ENCODE results near the gene BASP1.

Gene BASP1

GRCh38 chr5:17217493-17218352 is at the start of gene BASP1:
Gene BASP1 (plus strand): TSS chr5:17217631. CDS start chr5:17275217, 57,586 bp downstream.
- H3K36me3 ChIP-seq (ENCODE audit: control insufficient read depth, insufficient read depth, low read length) = no peaks in the 10 kb centered on the region
- H3K4me3 ChIP-seq (ENCODE audit: low read length) = peak within 1 kb of the TSS; percentile 83
- H3K4me1 ChIP-seq (ENCODE audit: control insufficient read depth, insufficient read depth, low read length) = no peaks in the 10 kb centered on the region
- H3K27ac ChIP-seq (ENCODE audit: low read depth, low read length) = no peak within 1 kb of the TSS
- H3K27me3 ChIP-seq (ENCODE audit: control insufficient read depth, insufficient read depth, low read length) = peaks cover 3% of the 10 kb centered on the region
- H3K9ac ChIP-seq (ENCODE audit: low read length) = no peak within 1 kb of the TSS

GRCh38 chr5:17169507-17169906 is 47.9 kb upstream of the BASP1 start:
- Histone ChIP-seq H3K9ac (ENCODE audit: low read length) (no peak overlapping the region), H3K4me3 (ENCODE audit: low read length) (no peak overlapping the region), H3K4me1 (ENCODE audit: control insufficient read depth, insufficient read depth, low read length) (no peaks in the 10 kb centered on the region), H3K36me3 (ENCODE audit: control insufficient read depth, insufficient read depth, low read length) (no peaks in the 10 kb centered on the region), H3K27me3 (ENCODE audit: control insufficient read depth, insufficient read depth, low read length) (no peaks in the 10 kb centered on the region), H3K27ac (ENCODE audit: low read depth, low read length) (no peak overlapping the region)

- Histone ChIP-seq H3K4me3 (ENCODE audit: low read length) (no peak overlapping the region), H3K27ac (ENCODE audit: low read depth, low read length) (no peak overlapping the region), H3K36me3 (ENCODE audit: control insufficient read depth, insufficient read depth, low read length) (no peaks in the 10 kb centered on the region), H3K27me3 (ENCODE audit: control insufficient read depth, insufficient read depth, low read length) (no peaks in the 10 kb centered on the region), H3K9ac (ENCODE audit: low read length) (no peak overlapping the region), H3K4me1 (ENCODE audit: control insufficient read depth, insufficient read depth, low read length) (no peaks in the 10 kb centered on the region)
Measured at GRCh38 chr5:17172791-17173190, 44.6 kb upstream of the BASP1 start.

- Histone ChIP-seq H3K36me3 (ENCODE audit: control insufficient read depth, insufficient read depth, low read length) (no peaks in the 10 kb centered on the region), H3K4me3 (ENCODE audit: low read length) (no peak overlapping the region), H3K4me1 (ENCODE audit: control insufficient read depth, insufficient read depth, low read length) (no peaks in the 10 kb centered on the region), H3K9ac (ENCODE audit: low read length) (no peak overlapping the region), H3K27me3 (ENCODE audit: control insufficient read depth, insufficient read depth, low read length) (no peaks in the 10 kb centered on the region), H3K27ac (ENCODE audit: low read depth, low read length) (no peak overlapping the region)
Measured at GRCh38 chr5:17174965-17175364, 42.5 kb upstream of the BASP1 start.

- no peak overlapping the region for H3K27ac ChIP-seq (ENCODE audit: low read depth, low read length)
- no peaks in the 10 kb centered on the region for H3K36me3 ChIP-seq (ENCODE audit: control insufficient read depth, insufficient read depth, low read length)
- H3K4me3 ChIP-seq (ENCODE audit: low read length) = no peak overlapping the region
- no peak overlapping the region for H3K9ac ChIP-seq (ENCODE audit: low read length)
- no peaks in the 10 kb centered on the region for H3K27me3 ChIP-seq (ENCODE audit: control insufficient read depth, insufficient read depth, low read length)
- H3K4me1 ChIP-seq (ENCODE audit: control insufficient read depth, insufficient read depth, low read length) = no peaks in the 10 kb centered on the region
Measured at GRCh38 chr5:17177501-17178372, 39.7 kb upstream of the BASP1 start.

- no peaks in the 10 kb centered on the region for H3K4me1 ChIP-seq (ENCODE audit: control insufficient read depth, insufficient read depth, low read length)
- H3K27me3 ChIP-seq (ENCODE audit: control insufficient read depth, insufficient read depth, low read length) = no peaks in the 10 kb centered on the region
- no peaks in the 10 kb centered on the region for H3K36me3 ChIP-seq (ENCODE audit: control insufficient read depth, insufficient read depth, low read length)
- H3K27ac ChIP-seq (ENCODE audit: low read depth, low read length) = no peak overlapping the region
- no peak overlapping the region for H3K4me3 ChIP-seq (ENCODE audit: low read length)
- H3K9ac ChIP-seq (ENCODE audit: low read length) = no peak overlapping the region
Measured at GRCh38 chr5:17178373-17178675, 39.1 kb upstream of the BASP1 start.

- no peaks in the 10 kb centered on the region for H3K36me3 ChIP-seq (ENCODE audit: control insufficient read depth, insufficient read depth, low read length)
- no peak overlapping the region for H3K4me3 ChIP-seq (ENCODE audit: low read length)
- H3K9ac ChIP-seq (ENCODE audit: low read length) = no peak overlapping the region
- no peak overlapping the region for H3K27ac ChIP-seq (ENCODE audit: low read depth, low read length)
- no peaks in the 10 kb centered on the region for H3K4me1 ChIP-seq (ENCODE audit: control insufficient read depth, insufficient read depth, low read length)
- no peaks in the 10 kb centered on the region for H3K27me3 ChIP-seq (ENCODE audit: control insufficient read depth, insufficient read depth, low read length)
Measured at GRCh38 chr5:17180330-17180843, 37.0 kb upstream of the BASP1 start.

- Histone ChIP-seq H3K36me3 (ENCODE audit: control insufficient read depth, insufficient read depth, low read length) (no peaks in the 10 kb centered on the region), H3K4me1 (ENCODE audit: control insufficient read depth, insufficient read depth, low read length) (no peaks in the 10 kb centered on the region), H3K27ac (ENCODE audit: low read depth, low read length) (no peak overlapping the region), H3K27me3 (ENCODE audit: control insufficient read depth, insufficient read depth, low read length) (no peaks in the 10 kb centered on the region), H3K9ac (ENCODE audit: low read length) (no peak overlapping the region), H3K4me3 (ENCODE audit: low read length) (no peak overlapping the region)
Measured at GRCh38 chr5:17180864-17181723, 36.3 kb upstream of the BASP1 start.

GRCh38 chr5:17182494-17182893 is 34.9 kb upstream of the BASP1 start:
- no peak overlapping the region for H3K9ac ChIP-seq (ENCODE audit: low read length)
- H3K36me3 ChIP-seq (ENCODE audit: control insufficient read depth, insufficient read depth, low read length) = no peaks in the 10 kb centered on the region
- no peak overlapping the region for H3K4me3 ChIP-seq (ENCODE audit: low read length)
- H3K27me3 ChIP-seq (ENCODE audit: control insufficient read depth, insufficient read depth, low read length) = no peaks in the 10 kb centered on the region
- H3K27ac ChIP-seq (ENCODE audit: low read depth, low read length) = no peak overlapping the region
- no peaks in the 10 kb centered on the region for H3K4me1 ChIP-seq (ENCODE audit: control insufficient read depth, insufficient read depth, low read length)

- Histone ChIP-seq H3K36me3 (ENCODE audit: control insufficient read depth, insufficient read depth, low read length) (no peaks in the 10 kb centered on the region), H3K27ac (ENCODE audit: low read depth, low read length) (no peak overlapping the region), H3K4me1 (ENCODE audit: control insufficient read depth, insufficient read depth, low read length) (no peaks in the 10 kb centered on the region), H3K9ac (ENCODE audit: low read length) (no peak overlapping the region), H3K4me3 (ENCODE audit: low read length) (no peak overlapping the region), H3K27me3 (ENCODE audit: control insufficient read depth, insufficient read depth, low read length) (no peaks in the 10 kb centered on the region)
Measured at GRCh38 chr5:17182981-17183380, 34.5 kb upstream of the BASP1 start.

GRCh38 chr5:17183831-17184230 is 33.6 kb upstream of the BASP1 start:
- Histone ChIP-seq H3K27ac (ENCODE audit: low read depth, low read length) (no peak overlapping the region), H3K27me3 (ENCODE audit: control insufficient read depth, insufficient read depth, low read length) (no peaks in the 10 kb centered on the region), H3K36me3 (ENCODE audit: control insufficient read depth, insufficient read depth, low read length) (no peaks in the 10 kb centered on the region), H3K4me1 (ENCODE audit: control insufficient read depth, insufficient read depth, low read length) (no peaks in the 10 kb centered on the region), H3K9ac (ENCODE audit: low read length) (no peak overlapping the region), H3K4me3 (ENCODE audit: low read length) (no peak overlapping the region)

- Histone ChIP-seq H3K27me3 (ENCODE audit: control insufficient read depth, insufficient read depth, low read length) (no peaks in the 10 kb centered on the region), H3K4me1 (ENCODE audit: control insufficient read depth, insufficient read depth, low read length) (no peaks in the 10 kb centered on the region), H3K4me3 (ENCODE audit: low read length) (no peak overlapping the region), H3K9ac (ENCODE audit: low read length) (no peak overlapping the region), H3K36me3 (ENCODE audit: control insufficient read depth, insufficient read depth, low read length) (no peaks in the 10 kb centered on the region), H3K27ac (ENCODE audit: low read depth, low read length) (no peak overlapping the region)
Measured at GRCh38 chr5:17184588-17184987, 32.8 kb upstream of the BASP1 start.

Data from rectal smooth muscle tissue (tissue), 1 donor.